NCI-H748 treated with DMSO at 0.1 percent for 48 hours (cell line): ENCODE measurements around the gene FNDC3A.
A peak's percentile ranks its signal among the peaks of the same experiment; 100 is the strongest.

Experiments
- DNase-seq: peaks from one replicate; lab custom pipeline; 2025; lab: John Stamatoyannopoulos, UW

The FNDC3A gene

DNA sequence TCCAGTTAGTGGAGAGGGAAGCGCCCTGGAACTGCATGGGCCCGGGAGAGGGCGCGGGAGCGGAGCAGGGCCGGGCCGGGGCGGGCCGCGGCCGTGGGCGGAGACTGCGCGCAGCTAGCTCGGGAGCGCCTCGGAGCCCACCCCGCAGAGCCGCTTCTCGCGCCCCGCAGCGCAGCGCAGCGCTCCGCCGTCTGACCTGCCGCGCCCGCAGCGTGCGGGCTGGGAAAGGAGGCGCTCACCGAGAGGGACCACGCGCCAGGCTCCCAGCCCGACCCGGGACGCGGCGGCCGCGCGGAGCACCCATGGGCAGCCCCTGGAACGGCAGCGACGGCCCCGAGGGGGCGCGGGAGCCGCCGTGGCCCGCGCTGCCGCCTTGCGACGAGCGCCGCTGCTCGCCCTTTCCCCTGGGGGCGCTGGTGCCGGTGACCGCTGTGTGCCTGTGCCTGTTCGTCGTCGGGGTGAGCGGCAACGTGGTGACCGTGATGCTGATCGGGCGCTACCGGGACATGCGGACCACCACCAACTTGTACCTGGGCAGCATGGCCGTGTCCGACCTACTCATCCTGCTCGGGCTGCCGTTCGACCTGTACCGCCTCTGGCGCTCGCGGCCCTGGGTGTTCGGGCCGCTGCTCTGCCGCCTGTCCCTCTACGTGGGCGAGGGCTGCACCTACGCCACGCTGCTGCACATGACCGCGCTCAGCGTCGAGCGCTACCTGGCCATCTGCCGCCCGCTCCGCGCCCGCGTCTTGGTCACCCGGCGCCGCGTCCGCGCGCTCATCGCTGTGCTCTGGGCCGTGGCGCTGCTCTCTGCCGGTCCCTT is 244.5 kb downstream of the FNDC3A start, which contains the start of gene MLNR:
Gene MLNR (plus strand): TSS at position 303 of the 820 bp plus-strand sequence. CDS start 0 bp downstream, at position 303.
- peak; percentile 5 for DNase-seq

- no peak for DNase-seq
Measured at GRCh38 chr13:49220856-49221589, 245.3 kb downstream of the FNDC3A start.

- no peak for DNase-seq
Measured at GRCh38 chr13:49221590-49221965, 245.9 kb downstream of the FNDC3A start.

DNA sequence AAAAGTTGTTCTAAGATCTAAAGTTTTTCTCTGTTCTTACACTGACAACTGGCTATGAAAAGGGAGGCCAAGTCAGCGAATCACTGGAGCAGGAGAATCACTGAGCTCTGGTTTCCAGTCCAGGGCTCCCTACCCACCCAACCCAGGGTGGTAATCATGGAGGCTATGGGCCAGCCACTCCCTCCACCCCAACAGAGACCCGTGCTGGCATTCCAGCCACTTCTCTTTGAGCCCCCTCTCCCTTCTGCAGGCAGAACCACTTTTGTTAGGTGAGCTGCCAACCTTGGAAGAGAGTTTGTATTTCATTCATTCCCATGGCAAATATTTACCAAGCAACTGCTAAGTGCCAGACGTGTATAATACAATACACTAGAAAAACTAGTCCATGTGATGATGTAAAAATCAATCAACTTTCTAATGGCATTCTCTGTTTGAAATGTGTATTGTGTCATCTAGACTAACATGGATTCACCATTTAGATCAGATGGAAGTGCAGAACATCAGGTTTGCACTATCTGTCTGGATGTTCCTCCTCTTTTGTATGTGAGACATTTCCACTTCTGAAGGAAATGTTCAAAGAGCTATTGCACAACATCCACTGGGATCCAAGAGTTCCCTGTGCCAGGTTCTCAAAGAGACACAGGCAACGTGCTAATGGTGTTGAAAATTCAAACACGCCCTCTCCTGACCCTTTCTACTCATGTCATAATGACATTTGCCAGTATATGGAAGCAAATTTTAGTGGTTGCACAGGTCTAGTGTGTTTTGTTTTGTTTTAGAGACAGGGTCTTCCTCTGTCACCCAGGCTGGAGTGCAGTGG is 249.7 kb downstream of the FNDC3A start:
- peak; percentile 40 for DNase-seq

- no peak for DNase-seq
Measured at GRCh38 chr13:49226613-49227012, 250.9 kb downstream of the FNDC3A start.

DNA sequence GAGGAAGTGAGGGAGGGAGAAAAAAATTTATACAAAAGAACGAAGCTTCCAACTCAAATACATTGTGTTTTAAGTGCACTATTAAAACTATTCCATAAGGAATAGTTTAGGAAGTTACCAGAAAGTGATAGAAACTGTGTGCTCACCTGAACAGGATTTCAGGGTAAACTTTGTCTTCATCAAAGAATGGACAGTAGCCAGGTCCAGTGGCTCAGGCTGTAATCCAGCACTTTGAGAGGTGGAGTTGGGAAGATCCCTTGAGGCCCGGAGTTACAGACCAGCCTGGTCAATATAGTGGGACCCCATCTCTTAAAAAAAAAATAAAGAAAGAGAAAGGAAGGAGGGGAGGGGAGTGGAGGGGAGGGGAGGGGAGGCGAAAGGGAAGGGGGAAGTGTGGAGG is 259.0 kb downstream of the FNDC3A start:
- DNase-seq: no peak

DNA sequence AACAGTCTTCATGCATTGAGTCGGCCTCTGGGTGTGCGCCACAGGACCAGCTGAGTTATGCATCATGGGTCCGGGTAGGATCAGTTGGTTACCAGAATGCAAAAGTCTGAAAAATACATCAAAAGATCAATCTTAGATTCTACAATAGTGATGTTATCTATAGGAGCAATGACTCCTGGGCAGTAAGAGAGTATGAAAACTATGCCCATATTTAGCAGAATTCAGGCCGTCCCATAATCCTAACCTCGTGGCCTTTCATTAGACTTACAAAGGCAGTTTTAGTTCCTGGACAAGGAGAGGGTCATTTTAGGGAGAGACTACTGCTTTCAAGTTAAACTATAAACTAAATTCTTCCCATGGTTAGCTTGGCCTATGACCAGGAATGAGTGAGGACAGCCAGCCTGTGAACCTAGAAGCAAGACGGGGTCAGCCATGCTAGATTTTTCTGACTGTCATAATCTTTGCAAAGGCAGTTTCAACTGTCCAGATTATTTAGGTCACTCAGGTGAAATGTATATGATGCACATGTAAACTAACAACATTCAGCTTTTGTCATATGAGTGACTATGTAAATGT is 260.2 kb downstream of the FNDC3A start:
- DNase-seq: no peak

DNA sequence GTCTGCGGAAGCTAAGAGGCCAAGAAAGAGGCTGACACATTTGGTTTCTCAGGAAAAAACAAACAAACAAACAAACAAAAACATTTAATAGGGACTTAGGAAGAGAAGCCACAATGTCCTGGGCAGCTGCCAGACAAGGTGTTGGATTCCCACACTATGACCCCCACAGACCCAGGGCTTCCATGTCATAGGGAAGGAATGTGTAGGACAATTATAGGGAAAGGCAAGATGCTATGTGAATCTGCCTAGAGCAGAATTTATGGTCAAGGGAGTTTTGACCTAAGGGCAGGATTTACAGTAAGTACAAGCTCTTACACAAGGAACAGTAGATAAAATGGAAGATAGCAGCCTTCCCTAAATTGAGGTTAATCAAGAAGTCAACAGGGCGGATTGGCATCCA is 262.9 kb downstream of the FNDC3A start:
- DNase-seq: no peak

- DNase-seq: no peak
Measured at GRCh38 chr13:49240017-49240416, 264.3 kb downstream of the FNDC3A start.

GRCh38 chr13:49241296-49241695 is 265.6 kb downstream of the FNDC3A start:
- no peak for DNase-seq

- DNase-seq: no peak
Measured at GRCh38 chr13:49245101-49245500, 269.4 kb downstream of the FNDC3A start.

- DNase-seq: no peak
Measured at GRCh38 chr13:49246850-49247642, 271.3 kb downstream of the FNDC3A start.

GRCh38 chr13:49247643-49248621 is 272.2 kb downstream of the FNDC3A start, which contains the start of gene CDADC1:
Gene CDADC1 (plus strand): TSS chr13:49247925. CDS start chr13:49248038, 113 bp downstream.
- peak; percentile 90 for DNase-seq

- DNase-seq: no peak
Measured at GRCh38 chr13:49248622-49249002, 272.9 kb downstream of the FNDC3A start.

- DNase-seq: no peak
Measured at GRCh38 chr13:49251326-49251725, 275.6 kb downstream of the FNDC3A start.

GRCh38 chr13:49253310-49253709 is 277.6 kb downstream of the FNDC3A start:
- DNase-seq: no peak

DNA sequence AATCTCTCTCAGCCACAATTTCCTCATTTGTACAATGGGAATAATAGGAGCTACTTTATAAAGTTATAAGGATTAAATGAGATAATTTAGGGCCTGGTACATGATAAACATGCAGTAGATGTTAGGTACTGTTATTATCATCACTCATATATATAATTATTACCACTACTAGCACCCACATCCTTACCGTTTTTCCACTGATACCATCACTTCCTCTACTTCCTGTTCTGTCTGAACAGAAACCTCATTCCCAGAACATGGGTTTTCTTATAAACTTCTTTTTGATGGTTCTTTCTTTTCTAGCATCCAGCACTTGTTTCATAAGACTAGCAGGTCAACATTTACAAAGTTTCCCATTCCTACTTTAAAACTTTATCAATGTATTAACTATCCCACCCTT is 278.3 kb downstream of the FNDC3A start:
- DNase-seq: no peak

DNA sequence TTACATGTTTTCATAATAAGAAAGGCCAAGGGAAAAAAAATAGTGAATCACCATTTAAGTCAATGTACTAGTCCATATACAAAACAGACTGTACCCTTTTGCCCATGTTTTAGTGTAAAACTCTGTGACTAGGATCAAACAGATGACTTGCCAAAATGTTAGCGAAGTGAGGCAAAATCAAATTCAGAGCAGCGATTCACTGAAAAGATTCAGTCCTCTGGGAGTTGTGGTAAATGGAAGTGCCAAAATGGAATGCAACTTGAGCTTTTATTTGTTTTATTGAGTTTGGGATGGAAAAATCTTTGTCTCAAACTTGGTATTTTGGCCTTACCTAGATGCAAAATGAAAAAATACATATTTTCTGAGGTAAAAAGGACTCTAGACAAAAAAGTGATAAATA is 281.1 kb downstream of the FNDC3A start:
- no peak for DNase-seq

DNA sequence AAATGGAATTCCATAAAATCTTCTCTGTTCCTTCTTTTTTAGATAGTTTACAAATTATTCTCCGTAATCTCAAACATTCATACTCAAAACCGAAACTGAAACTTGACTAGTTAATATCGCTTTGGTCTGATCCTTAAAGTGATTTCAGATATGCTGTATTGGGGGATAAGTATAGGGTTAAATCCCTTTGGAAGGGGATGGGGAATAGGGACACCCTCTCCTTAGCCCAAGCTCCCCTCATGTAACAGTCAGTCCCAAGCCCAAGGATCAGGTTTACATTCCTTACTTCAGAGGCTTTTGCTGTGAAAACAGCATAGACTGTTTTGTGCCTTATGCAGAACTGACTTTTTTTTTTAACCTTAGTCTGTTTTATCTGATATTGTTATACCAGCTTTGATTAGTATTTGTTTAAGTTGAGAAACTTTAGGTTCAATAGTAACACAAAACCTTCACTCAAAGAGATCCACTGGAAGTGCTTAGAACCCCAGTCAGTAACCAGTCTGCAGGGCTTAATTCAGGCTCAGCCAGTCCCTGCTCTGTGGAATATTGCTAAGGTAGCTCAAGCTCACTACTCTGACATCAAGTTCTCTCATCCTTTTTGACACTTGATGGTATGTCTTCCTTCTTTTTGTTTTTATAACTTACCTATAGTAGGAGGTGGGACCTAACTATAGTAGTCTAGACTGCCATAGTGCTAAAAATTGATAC is 282.5 kb downstream of the FNDC3A start:
- DNase-seq: no peak
